IMR-90 (cell line): ENCODE data around the gene TES.

ENCODE experiments used
- CTCF ChIP-seq: conservative IDR thresholded peaks from 2 replicates; pipeline ENCODE4 v1.5.1; 2012; ENCODE audit warnings: mild to moderate bottlenecking, low read depth, low read length, improper control_type of control experiment
- ELK1 ChIP-seq: fragments of 150-350 bp; IDR thresholded peaks from 2 replicates; pipeline ENCODE4 v1.6.1; 2016; ENCODE audit warnings: low read depth, mild to moderate bottlenecking, low read length, moderate library complexity, borderline replicate concordance
- POLR2A ChIP-seq: IDR thresholded peaks from 2 replicates; pipeline ENCODE4 v1.6.1; 2012; ENCODE audit warnings: mild to moderate bottlenecking, low read depth, low read length

DNA sequence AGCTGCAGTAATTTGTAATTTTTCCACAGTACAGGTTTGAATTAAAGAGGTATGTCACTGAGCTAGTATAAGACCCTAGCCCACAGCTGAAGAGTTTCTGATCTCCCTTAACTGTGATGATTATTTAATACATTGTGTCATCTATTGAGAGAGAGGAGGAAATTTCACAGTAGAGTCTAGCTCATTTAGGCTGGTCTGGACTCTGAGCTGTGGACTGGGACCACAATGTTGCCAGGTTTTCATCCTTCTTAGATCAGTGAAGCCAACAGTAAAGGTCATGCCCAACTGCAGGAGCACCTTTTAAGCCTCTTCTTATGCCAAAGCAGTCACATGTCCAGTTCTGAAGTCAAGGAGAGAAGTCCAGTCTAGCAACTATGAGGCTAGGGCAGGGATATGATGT is 8.9 kb downstream of the TES start:
- TF ChIP-seq CTCF, result no peak
- no peak for TF ChIP-seq POLR2A
- no peak for TF ChIP-seq ELK1
